Measurements from ENCODE around the gene QPCT. TPM values are rescaled to one million over a fixed set of nuclear protein-coding genes. Genes with fewer than 3 reads are reported as not detected.
"Not testable (repeated sequence)": the region's sequence is repeated elsewhere in the genome, so short reads cannot be mapped to it uniquely, and the experiment has no call there.

The QPCT gene
- total RNA-seq, 3 donors from 2014 or later = 5.5 to 7.0 (median 6.9) TPM

DNA sequence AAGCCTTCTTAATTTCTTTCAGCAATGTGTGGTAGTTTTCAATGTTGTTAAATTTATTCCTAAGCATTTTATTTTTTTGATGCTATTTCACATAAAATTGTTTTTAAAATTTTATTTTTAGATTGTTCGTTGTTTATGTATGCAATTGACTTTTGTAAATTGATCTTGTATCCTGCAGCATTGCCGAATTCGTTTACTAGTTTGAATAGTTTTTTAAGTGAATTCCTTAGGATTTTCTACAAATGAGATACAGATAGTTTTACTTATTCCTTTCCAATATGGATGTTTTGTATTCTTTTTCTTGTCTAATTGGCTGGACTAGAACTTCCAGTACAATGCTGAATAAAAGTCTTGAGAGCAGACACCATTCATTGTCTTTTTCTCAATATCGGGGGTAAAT lies 55.6 kb downstream of the QPCT start:
- Mint-ChIP-seq H3K4me3 (no peak overlapping the region), H3K36me3 (ENCODE audit: insufficient read depth) (no peaks in the 10 kb centered on the region), H3K9me3 (peaks cover 4% of the 10 kb centered on the region), H3K4me1 (ENCODE audit: low read depth) (peaks cover 1% of the 10 kb centered on the region), H3K27me3 (ENCODE audit: low read depth) (no peaks in the 10 kb centered on the region)
- ATAC-seq (no peak), DNase-seq (no peak)

DNA sequence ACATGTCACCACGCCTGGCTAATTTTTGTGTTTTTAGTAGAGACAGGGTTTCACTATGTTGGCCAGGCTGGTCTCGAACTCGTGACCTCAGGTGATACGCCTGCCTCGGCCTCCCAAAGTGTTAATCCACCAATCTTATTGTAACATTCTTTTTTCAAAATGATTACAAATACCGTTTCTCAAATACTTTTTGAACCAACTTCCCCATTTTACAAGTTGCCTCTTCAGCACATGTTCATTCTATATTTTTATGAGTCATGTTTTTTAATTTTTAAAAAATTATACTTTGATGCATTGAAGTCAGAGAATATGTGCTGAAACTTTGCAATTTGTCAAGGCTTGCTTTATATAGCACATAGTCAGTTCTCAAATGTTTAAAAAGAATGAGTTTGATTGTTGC lies 58.2 kb downstream of the QPCT start:
- ATAC-seq = no peak
- Mint-ChIP-seq H3K9me3 (peaks cover 4% of the 10 kb centered on the region), H3K4me3 (no peak overlapping the region), H3K27me3 (ENCODE audit: low read depth) (peaks cover 3% of the 10 kb centered on the region), H3K4me1 (ENCODE audit: low read depth) (no peaks in the 10 kb centered on the region), H3K36me3 (ENCODE audit: insufficient read depth) (no peaks in the 10 kb centered on the region)
- DNase-seq = no peak

GRCh38 chr2:37405781-37406180 lies 61.4 kb downstream of the QPCT start:
- H3K4me3 Mint-ChIP-seq = no peak overlapping the region
- no peaks in the 10 kb centered on the region for H3K36me3 Mint-ChIP-seq (ENCODE audit: insufficient read depth)
- no peak for ATAC-seq
- no peaks in the 10 kb centered on the region for H3K4me1 Mint-ChIP-seq (ENCODE audit: low read depth)
- peaks cover 6% of the 10 kb centered on the region for H3K27me3 Mint-ChIP-seq (ENCODE audit: low read depth)
- DNase-seq = no peak
- H3K9me3 Mint-ChIP-seq = peaks cover 4% of the 10 kb centered on the region

DNA sequence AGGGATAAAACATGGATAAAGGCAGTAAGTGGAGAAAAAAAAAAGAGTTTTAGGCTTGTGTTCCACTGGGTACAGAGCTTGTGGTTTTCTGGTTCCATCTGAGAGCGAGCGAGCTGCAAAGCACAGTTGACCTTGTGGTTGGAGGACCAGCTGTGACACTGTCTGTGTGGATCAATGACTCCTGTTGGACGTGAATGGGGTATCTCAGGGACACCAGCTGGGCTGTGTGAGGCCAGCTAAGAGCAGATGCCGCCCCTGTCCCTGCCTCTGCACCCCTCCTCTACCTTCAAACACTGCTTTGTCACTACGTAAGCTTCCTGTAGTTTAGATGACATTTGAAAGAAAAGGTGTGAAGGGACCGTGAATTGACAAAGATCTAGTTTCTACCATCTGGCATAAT lies 67.8 kb downstream of the QPCT start:
- DNase-seq = no peak
- no peak for ATAC-seq
- H3K4me3 Mint-ChIP-seq = no peak overlapping the region
- H3K4me1 Mint-ChIP-seq (ENCODE audit: low read depth) = peaks cover 6% of the 10 kb centered on the region
- peaks cover 3% of the 10 kb centered on the region for H3K27me3 Mint-ChIP-seq (ENCODE audit: low read depth)
- no peaks in the 10 kb centered on the region for H3K36me3 Mint-ChIP-seq (ENCODE audit: insufficient read depth)
- H3K9me3 Mint-ChIP-seq = no peaks in the 10 kb centered on the region

- not testable (repeated sequence) for H3K36me3 Mint-ChIP-seq (ENCODE audit: insufficient read depth); H3K9me3 Mint-ChIP-seq; H3K27me3 Mint-ChIP-seq (ENCODE audit: low read depth); DNase-seq; H3K4me1 Mint-ChIP-seq (ENCODE audit: low read depth); ATAC-seq; H3K4me3 Mint-ChIP-seq
These were observed 69.6 kb downstream of the QPCT start for GRCh38 chr2:37413911-37414469.

GRCh38 chr2:37414470-37414949 lies 70.1 kb downstream of the QPCT start:
- Mint-ChIP-seq H3K4me1 (ENCODE audit: low read depth) (peaks cover 6% of the 10 kb centered on the region), H3K36me3 (ENCODE audit: insufficient read depth) (no peaks in the 10 kb centered on the region), H3K9me3 (no peaks in the 10 kb centered on the region), H3K4me3 (no peak overlapping the region), H3K27me3 (ENCODE audit: low read depth) (peaks cover 3% of the 10 kb centered on the region)
- ATAC-seq = peak; percentile 69 to 88
- DNase-seq = no peak

- no peaks in the 10 kb centered on the region for H3K36me3 Mint-ChIP-seq (ENCODE audit: insufficient read depth)
- H3K4me3 Mint-ChIP-seq = no peak overlapping the region
- ATAC-seq (no peak), DNase-seq (no peak)
- H3K27me3 Mint-ChIP-seq (ENCODE audit: low read depth) = no peaks in the 10 kb centered on the region
- H3K9me3 Mint-ChIP-seq = no peaks in the 10 kb centered on the region
- peaks cover 6% of the 10 kb centered on the region for H3K4me1 Mint-ChIP-seq (ENCODE audit: low read depth)
These were observed 70.8 kb downstream of the QPCT start for GRCh38 chr2:37415128-37415820.

GRCh38 chr2:37417321-37417720 lies 72.9 kb downstream of the QPCT start:
- Mint-ChIP-seq H3K4me3 (no peak overlapping the region), H3K27me3 (ENCODE audit: low read depth) (no peaks in the 10 kb centered on the region), H3K4me1 (ENCODE audit: low read depth) (peaks cover 6% of the 10 kb centered on the region), H3K36me3 (ENCODE audit: insufficient read depth) (no peaks in the 10 kb centered on the region), H3K9me3 (no peaks in the 10 kb centered on the region)
- DNase-seq (no peak), ATAC-seq (no peak)

DNA sequence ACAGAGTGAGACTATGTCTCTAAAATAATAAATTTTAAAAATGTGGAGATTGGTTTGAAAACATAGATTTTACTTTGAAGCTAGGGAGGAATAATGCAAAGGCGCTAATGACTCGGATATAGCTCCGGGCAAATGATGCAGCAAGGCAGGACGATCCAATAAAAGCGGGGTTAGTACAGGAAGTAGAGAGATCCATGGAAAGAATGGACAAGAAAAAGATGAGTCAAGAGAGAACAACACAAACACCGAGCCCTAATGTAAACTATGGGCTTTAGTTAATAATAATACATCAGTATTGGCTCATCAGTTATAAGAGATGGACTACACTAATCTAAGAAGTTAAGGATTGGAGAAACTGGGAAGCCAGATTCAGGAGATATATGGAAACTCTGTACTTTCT lies 74.5 kb downstream of the QPCT start:
- H3K4me3 Mint-ChIP-seq = no peak overlapping the region
- no peak for DNase-seq
- ATAC-seq = no peak
- H3K36me3 Mint-ChIP-seq (ENCODE audit: insufficient read depth) = no peaks in the 10 kb centered on the region
- H3K4me1 Mint-ChIP-seq (ENCODE audit: low read depth) = peaks cover 6% of the 10 kb centered on the region
- no peaks in the 10 kb centered on the region for H3K9me3 Mint-ChIP-seq
- no peaks in the 10 kb centered on the region for H3K27me3 Mint-ChIP-seq (ENCODE audit: low read depth)

GRCh38 chr2:37421686-37422085 lies 77.3 kb downstream of the QPCT start:
- no peak for DNase-seq
- H3K36me3 Mint-ChIP-seq (ENCODE audit: insufficient read depth) = no peaks in the 10 kb centered on the region
- no peaks in the 10 kb centered on the region for H3K4me1 Mint-ChIP-seq (ENCODE audit: low read depth)
- no peaks in the 10 kb centered on the region for H3K9me3 Mint-ChIP-seq
- no peaks in the 10 kb centered on the region for H3K27me3 Mint-ChIP-seq (ENCODE audit: low read depth)
- no peak for ATAC-seq
- H3K4me3 Mint-ChIP-seq = no peak overlapping the region

- Mint-ChIP-seq H3K4me3 (no peak overlapping the region), H3K36me3 (ENCODE audit: insufficient read depth) (no peaks in the 10 kb centered on the region), H3K27me3 (ENCODE audit: low read depth) (no peaks in the 10 kb centered on the region), H3K4me1 (ENCODE audit: low read depth) (no peaks in the 10 kb centered on the region), H3K9me3 (no peaks in the 10 kb centered on the region)
- ATAC-seq (no peak), DNase-seq (no peak)
These were observed 78.4 kb downstream of the QPCT start for GRCh38 chr2:37422816-37423215.

Other genes starting within 250 kb of the QPCT start
- gene EIF2AK2, start 187.7 kb upstream of the QPCT start, total RNA-seq = 10 to 100 TPM; 13.8 to 23.4 (median 21.2) TPM
- gene SULT6B1, start 156.0 kb upstream of the QPCT start, total RNA-seq = not detected
- gene CEBPZOS, start 148.1 kb upstream of the QPCT start, total RNA-seq = 10 to 100 TPM; 35.3 to 41.1 (median 37.0) TPM
- 100 to 1,000 TPM; 103 to 131 (median 117) TPM for gene CEBPZ, start 113.0 kb upstream of the QPCT start, total RNA-seq
- gene NDUFAF7, start 113.0 kb upstream of the QPCT start, total RNA-seq = 10 to 100 TPM; 16.4 to 22.1 (median 17.9) TPM
- gene PRKD3, start 19.8 kb upstream of the QPCT start, total RNA-seq = 10 to 100 TPM; 39.8 to 66.9 (median 48.4) TPM

Data from activated T-cell treated with anti-CD3 and anti-CD28 coated beads, Interleukin-2, amount 50 U/mL, for 4 hours (primary cell).